AG04449 (cell line): ENCODE data around the gene KIF19.

Experiments
- CTCF ChIA-PET: fragments of 350-600 bp; formaldehyde crosslinking; extraction: SDS; loops from one replicate; lab custom pipeline; 2021; ENCODE audit warnings: antibody characterized with exemption; lab: Yijun Ruan, JAX
- POLR2A ChIA-PET: fragments of 400-600, 350-600 bp; formaldehyde crosslinking; extraction: SDS; loops from one replicate; lab custom pipeline; 2020; ENCODE audit warnings: antibody characterized with exemption, inconsistent platforms; lab: Yijun Ruan, JAX
- DNase-seq: peaks from one replicate; pipeline ENCODE4 v3.0.0-alpha.2; 2010; ENCODE audit warnings: low read depth, low spot score
- H3K4me3 ChIP-seq: 2 replicates; pipeline ENCODE4 v1.5.1; 2011; ENCODE audit warnings: low read depth, mild to moderate bottlenecking, control low read depth, low read length
- TF ChIP-seq, protein P1 (sequence below): IDR thresholded peaks from one replicate; pipeline ENCODE4 v1.5.1; 2011; ENCODE audit warnings: mild to moderate bottlenecking, moderate library complexity, low read length, control low read depth, inconsistent platforms; ENCODE audit not compliant: insufficient read depth; ENCODE audit errors: missing control alignments

Gene KIF19

DNA sequence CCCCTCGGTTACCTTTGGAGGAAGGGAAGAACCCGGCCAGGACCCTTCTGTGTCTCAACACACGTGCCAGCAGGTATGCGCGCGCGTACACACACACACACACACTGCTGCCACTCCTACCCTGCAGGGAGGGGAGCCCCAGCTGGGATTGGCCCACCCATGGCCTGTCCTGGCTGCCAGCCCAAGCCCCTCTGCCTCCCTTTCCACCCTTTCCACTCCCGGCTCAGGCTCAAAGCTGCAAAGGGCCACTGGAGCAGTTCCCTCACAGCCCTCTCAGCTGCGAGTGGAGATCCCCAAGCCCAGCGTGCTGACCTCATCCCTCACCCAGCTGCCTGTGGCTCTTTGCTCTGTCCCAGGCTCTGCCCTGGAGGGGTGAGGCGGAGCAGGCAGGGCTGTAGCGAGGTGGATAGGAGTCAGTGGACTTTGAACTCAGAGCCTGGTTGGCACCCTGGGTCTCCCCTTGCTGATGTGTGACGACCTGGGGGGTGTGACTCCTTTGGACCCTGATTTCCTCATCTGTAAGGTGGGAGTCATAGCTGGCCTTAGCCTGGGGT, 14.5 kb downstream of the KIF19 start:
- TF ChIP-seq, protein P1, sequence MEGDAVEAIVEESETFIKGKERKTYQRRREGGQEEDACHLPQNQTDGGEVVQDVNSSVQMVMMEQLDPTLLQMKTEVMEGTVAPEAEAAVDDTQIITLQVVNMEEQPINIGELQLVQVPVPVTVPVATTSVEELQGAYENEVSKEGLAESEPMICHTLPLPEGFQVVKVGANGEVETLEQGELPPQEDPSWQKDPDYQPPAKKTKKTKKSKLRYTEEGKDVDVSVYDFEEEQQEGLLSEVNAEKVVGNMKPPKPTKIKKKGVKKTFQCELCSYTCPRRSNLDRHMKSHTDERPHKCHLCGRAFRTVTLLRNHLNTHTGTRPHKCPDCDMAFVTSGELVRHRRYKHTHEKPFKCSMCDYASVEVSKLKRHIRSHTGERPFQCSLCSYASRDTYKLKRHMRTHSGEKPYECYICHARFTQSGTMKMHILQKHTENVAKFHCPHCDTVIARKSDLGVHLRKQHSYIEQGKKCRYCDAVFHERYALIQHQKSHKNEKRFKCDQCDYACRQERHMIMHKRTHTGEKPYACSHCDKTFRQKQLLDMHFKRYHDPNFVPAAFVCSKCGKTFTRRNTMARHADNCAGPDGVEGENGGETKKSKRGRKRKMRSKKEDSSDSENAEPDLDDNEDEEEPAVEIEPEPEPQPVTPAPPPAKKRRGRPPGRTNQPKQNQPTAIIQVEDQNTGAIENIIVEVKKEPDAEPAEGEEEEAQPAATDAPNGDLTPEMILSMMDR, result no peak
- H3K4me3 ChIP-seq, result no peak overlapping the region
- DNase-seq, result no peak
- ChIA-PET CTCF (no interaction called here), POLR2A (no interaction called here)

GRCh38 chr17:74342224-74342623, 16.2 kb downstream of the KIF19 start:
- POLR2A ChIA-PET, result no interaction called here
- TF ChIP-seq, protein P1, result no peak
- DNase-seq, result no peak
- CTCF ChIA-PET, result no interaction called here
- H3K4me3 ChIP-seq, result no peak overlapping the region

GRCh38 chr17:74343121-74343520, 17.1 kb downstream of the KIF19 start:
- POLR2A ChIA-PET, result interaction anchor here (0.6 kb wide), 1 partner anchor 38 kb away, joined by 3 read pairs; no protein-coding TSS in a partner anchor
- TF ChIP-seq, protein P1, result no peak

DNA sequence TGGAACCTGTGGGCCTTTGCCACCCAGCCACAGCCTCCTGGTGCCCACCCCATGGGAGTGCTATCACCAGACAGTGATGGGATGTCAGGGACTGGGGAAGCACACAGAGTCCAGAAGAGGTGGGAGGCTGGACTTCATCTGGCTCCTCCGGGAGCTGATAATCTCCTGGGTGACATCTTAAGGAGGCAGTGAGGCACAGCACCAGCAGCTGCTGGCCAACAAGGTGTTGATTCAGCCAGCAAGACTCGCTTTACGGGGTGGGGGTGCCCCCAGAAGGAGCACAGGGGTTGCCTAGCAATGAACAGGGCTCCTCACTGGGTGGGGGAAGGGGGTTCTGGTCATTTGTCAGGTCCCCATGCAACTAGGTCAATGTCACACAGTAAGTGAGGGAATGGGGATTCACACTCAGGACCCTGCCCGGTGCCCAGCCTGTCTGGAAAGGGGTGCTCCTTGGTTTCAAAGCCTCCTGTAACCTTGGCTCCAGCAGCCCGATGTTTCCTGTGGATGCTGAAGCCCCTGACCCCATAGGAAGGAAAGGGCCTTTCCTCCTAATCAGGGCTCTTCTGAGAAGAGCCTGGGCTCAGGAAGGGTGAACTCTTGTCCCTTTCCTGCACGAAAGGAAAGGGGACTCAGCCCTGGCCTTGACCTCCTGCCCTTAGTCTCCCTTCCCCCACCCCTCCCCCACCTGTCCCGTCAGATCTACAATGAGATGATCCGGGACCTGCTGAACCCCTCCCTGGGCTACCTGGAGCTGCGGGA, 17.7 kb downstream of the KIF19 start:
- TF ChIP-seq, protein P1, result no peak
- ChIA-PET POLR2A (no interaction called here), CTCF (no interaction called here)
- no peak for DNase-seq
- no peak overlapping the region for H3K4me3 ChIP-seq

More at GRCh38 chr17:74343121-74343520, 17.1 kb downstream of the KIF19 start:
- no peak overlapping the region for H3K4me3 ChIP-seq
- no peak for DNase-seq
- CTCF ChIA-PET, result no interaction called here

- TF ChIP-seq, protein P1, result no peak
- no peak for DNase-seq
- POLR2A ChIA-PET, result no interaction called here
- CTCF ChIA-PET, result no interaction called here
- H3K4me3 ChIP-seq, result no peak overlapping the region
These were observed 18.6 kb downstream of the KIF19 start for GRCh38 chr17:74344658-74345057.

- TF ChIP-seq, protein P1, result no peak
- no peak overlapping the region for H3K4me3 ChIP-seq
- CTCF ChIA-PET, result interaction anchor here (0.7 kb wide), 1 partner anchor 22 kb away, joined by 3 read pairs; the partner anchor contains the start of gene GPR142
- POLR2A ChIA-PET, result no interaction called here
- DNase-seq, result no peak
These were observed 19.6 kb downstream of the KIF19 start for GRCh38 chr17:74345433-74346241.
